ENCODE results near the gene DBN1. TPM values are rescaled to one million over a fixed set of nuclear protein-coding genes. Genes with fewer than 3 reads are reported as not detected.
A peak's percentile ranks its signal among the peaks of the same experiment; 100 is the strongest.

The DBN1 gene
- total and polyA plus RNA-seq, 10 donors, result 6.8 to 26.5 (median 17.0) TPM

DNA sequence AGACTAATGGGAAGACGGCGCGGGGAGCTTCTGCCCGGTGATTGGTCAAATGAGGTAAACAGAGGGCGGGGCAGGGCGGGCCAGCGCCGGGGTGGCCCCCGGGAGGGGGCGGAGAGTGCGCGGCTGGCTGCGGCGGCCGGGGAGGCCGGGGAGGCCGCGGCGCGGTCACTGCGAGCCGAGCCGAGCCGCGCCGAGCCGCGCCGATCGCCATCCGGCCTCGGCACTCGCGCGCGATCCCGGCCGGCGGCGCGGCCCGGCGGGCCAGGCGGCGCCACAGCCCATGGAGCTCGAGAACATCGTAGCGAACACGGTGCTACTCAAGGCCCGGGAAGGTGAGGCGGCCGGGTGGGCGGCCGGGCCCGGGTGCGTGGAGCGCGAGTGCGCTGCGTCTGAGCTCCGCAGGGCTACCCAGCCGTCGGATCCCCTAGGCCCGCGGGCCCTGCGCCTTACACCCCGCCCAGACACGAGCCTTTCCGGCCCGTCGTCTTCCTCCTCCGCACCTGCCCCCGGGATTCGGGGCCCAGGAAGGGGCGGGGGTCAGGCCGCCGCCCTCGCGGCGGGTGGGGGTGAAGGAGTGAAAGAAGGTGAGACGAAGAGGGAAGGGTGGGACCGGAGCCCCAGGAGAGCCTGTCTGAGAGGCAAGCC, 46.7 kb downstream of the DBN1 start, which contains the start of gene GRK6:
Gene GRK6 (plus strand): TSS at position 111 of the 645 bp plus-strand sequence. CDS start 170 bp downstream, at position 281.
- Histone ChIP-seq H3K4me1 (peaks cover 48 to 63% (median 57%) of the 10 kb centered on the region in 6 donors), H3K27ac (peak within 1 kb of the TSS; percentile 96 to 99 (median 98)), H3K36me3 (peaks cover 0 to 22% (median 11%) of the 10 kb centered on the region in 6 donors), H3K4me3 (peak within 1 kb of the TSS; percentile 58 to 90 (median 78)), H3K27me3 (replicated peaks in 1 of 7) (no peaks in the 10 kb centered on the region), H3K9me3 (no peaks in the 10 kb centered on the region)
- peak in 1 of 3 donors; percentile 89 for TF ChIP-seq POLR2A (IDR thresholded peaks at IDR 0.05)
- TF ChIP-seq, protein P1, sequence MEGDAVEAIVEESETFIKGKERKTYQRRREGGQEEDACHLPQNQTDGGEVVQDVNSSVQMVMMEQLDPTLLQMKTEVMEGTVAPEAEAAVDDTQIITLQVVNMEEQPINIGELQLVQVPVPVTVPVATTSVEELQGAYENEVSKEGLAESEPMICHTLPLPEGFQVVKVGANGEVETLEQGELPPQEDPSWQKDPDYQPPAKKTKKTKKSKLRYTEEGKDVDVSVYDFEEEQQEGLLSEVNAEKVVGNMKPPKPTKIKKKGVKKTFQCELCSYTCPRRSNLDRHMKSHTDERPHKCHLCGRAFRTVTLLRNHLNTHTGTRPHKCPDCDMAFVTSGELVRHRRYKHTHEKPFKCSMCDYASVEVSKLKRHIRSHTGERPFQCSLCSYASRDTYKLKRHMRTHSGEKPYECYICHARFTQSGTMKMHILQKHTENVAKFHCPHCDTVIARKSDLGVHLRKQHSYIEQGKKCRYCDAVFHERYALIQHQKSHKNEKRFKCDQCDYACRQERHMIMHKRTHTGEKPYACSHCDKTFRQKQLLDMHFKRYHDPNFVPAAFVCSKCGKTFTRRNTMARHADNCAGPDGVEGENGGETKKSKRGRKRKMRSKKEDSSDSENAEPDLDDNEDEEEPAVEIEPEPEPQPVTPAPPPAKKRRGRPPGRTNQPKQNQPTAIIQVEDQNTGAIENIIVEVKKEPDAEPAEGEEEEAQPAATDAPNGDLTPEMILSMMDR (IDR thresholded peaks at IDR 0.05 in 8 of 11, conservative IDR thresholded peaks at IDR 0.05 in 3 of 11), result peak in 2 of 11 experiments; percentile 3 to 15
- peak; percentile 70 to 89 (median 78) for TF ChIP-seq POLR2AphosphoS5 (IDR thresholded peaks at IDR 0.05)
- DNase-seq, result peak; percentile 96
- intact Hi-C loops (cut with DNase I; ENCODE audit: low total_unique reads), result no loop called here
- WGBS, 5 donors, result 0% methylated on average over 34 to 82 of the region's 82 CpGs

DNA sequence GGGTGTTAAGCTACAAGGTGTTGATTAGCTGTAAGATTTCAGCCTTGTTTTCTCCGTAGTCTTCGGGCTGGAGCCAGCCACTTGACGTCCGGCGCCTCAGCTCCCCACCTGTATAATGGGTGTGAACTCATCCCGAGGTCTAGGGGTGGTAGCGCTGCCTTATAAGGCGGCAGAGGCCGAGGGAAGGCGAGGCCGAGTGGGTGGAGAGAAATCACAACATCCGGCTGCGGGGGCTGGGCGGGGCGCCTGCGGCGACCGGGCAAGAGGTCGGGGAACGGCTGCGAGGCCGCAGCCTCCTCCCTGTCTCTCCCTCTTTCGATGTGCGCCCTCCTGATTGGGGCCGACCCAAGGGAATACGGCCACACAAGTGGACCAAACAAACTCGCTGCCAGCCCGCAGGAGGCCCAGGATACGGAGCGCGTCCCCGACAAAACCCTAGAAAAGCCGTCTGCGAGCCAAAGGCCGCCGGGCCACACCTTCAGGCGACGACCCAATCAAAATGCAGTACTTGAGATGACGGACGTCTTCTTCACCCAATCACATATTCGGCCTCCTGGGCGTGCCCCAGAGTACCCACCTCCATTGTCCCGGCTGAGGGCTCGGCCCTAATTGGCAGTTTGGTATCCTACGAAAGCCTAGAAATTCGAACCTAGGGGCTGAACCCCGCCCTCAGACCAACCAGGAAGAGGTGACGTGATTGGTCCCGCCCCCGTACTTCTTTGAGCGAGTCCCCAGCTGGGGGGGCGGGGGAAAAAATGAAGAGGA, 47.5 kb downstream of the DBN1 start:
- Histone ChIP-seq H3K9me3 (no peaks in the 10 kb centered on the region), H3K4me3 (peak overlapping the region; percentile 34 to 88 (median 54)), H3K27me3 (replicated peaks in 1 of 7) (no peaks in the 10 kb centered on the region), H3K36me3 (peaks cover 0 to 15% (median 10%) of the 10 kb centered on the region in 6 donors), H3K27ac (peak overlapping the region; percentile 95 to 99 (median 98)), H3K4me1 (peaks cover 41 to 56% (median 50%) of the 10 kb centered on the region in 6 donors)
- TF ChIP-seq POLR2AphosphoS5 (IDR thresholded peaks at IDR 0.05) (peak; percentile 94 to 95 (median 95)), POLR2A (IDR thresholded peaks at IDR 0.05) (peak in 2 of 3 donors; percentile 44 to 81)
- TF ChIP-seq, protein P1 (IDR thresholded peaks at IDR 0.05 in 8 of 11, conservative IDR thresholded peaks at IDR 0.05 in 3 of 11), result no peak
- DNase-seq, result peak; percentile 99
- WGBS, 5 donors, result 0% methylated on average over 28 to 52 of the region's 52 CpGs
- intact Hi-C loops (cut with DNase I; ENCODE audit: low total_unique reads), result no loop called here

DNA sequence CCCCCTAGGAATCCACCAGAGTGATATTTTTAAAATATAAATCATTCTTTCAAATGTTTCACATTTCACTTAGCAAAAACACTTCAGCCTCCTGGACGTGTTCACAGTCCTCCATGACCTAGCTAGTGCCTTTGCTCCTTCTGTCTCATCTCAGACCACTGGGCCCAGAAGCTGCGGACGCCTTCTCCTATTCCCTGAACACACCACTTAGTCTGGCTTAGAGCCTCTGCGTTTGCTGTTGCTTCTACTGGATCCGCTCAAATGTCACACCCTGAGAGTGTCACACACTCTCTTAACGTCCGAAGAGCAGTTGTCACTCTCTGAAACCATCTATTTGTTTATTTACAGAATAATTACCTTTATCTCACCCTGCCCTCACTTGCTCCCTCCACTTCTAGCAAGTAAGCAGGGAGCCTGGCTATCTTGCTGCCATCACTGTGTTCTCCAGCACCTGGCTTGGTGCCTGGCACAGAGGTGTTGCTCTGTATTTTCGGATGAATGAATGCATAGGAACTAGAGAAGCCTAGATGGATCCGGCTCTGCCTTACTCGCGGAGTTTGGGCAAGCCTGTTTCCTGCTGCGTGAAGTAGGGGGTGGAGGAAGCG, 48.1 kb downstream of the DBN1 start:
- intact Hi-C loops (cut with DNase I; ENCODE audit: low total_unique reads), result no loop called here

More for the DNA sequence above, 48.1 kb downstream of the DBN1 start:
- 41 to 45% (median 42%) methylated on average over 13 of the region's 13 CpGs for WGBS, 5 donors
- Histone ChIP-seq H3K4me3 (peak overlapping the region; percentile 34 to 88 (median 54)), H3K27me3 (replicated peaks in 1 of 7) (no peaks in the 10 kb centered on the region), H3K36me3 (peaks cover 0 to 8% (median 4%) of the 10 kb centered on the region in 6 donors), H3K4me1 (peaks cover 34 to 49% (median 43%) of the 10 kb centered on the region in 6 donors), H3K9me3 (no peaks in the 10 kb centered on the region), H3K27ac (peak overlapping the region; percentile 95 to 99 (median 98))
- TF ChIP-seq POLR2A (IDR thresholded peaks at IDR 0.05) (no peak), POLR2AphosphoS5 (IDR thresholded peaks at IDR 0.05) (no peak)
- TF ChIP-seq, protein P1 (IDR thresholded peaks at IDR 0.05 in 8 of 11, conservative IDR thresholded peaks at IDR 0.05 in 3 of 11), result no peak
- no peak for DNase-seq
